HPDE6-E6E7 (cell line): ENCODE results near the gene SLC16A13.
A peak's percentile ranks its signal among the peaks of the same experiment; 100 is the strongest.

Source experiments
- DNase-seq: peaks from one replicate; pipeline ENCODE4 v3.0.0; 2011; ENCODE audit warnings: missing footprints; ENCODE audit errors: extremely low spot score

SLC16A13 gene

GRCh38 chr17:7014261-7014994, 21.4 kb upstream of the SLC16A13 start:
- DNase-seq: peak; percentile 90

GRCh38 chr17:7014995-7015958, 20.5 kb upstream of the SLC16A13 start:
- no peak for DNase-seq

DNA sequence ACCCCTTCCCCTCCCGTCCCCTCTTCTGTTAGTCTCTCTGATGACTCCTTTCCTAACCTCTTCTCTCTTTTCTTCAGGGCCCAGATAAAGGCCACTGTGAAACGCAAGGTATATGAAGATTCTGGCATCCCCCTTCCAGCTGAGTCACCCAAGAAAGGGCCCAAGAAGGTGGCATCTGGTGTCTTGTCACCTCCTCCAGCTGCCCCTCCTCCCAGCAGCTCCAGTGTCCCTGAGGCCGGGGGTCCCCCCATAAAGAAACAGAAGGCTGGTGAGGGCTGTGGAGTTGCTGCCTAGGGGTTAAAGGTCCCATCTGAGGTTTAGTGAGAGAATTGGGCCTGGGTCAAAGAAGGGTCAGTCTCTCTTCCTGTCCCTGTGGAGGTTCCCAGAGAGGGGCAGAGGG, 19.4 kb upstream of the SLC16A13 start:
- no peak for DNase-seq

GRCh38 chr17:7016886-7017826, 18.7 kb upstream of the SLC16A13 start:
- DNase-seq: no peak

DNA sequence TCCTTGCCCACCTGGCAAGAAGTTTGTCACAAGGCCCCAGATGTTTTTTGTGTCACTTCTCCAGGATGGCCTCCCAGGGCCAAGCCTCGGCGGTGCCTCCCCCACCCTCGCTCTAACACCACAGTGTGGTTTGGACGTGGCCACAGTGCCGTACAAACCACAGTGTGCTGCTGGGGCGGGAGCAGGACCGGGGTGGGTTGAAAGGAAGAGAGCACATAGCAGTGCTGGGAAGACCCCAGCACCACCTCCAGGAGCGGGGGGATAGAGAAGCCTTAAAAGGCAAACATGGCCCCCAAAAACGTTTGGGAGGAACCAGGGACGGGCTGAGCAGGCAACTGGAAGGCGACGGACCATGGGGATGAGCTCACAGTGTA, 18.0 kb upstream of the SLC16A13 start:
- no peak for DNase-seq

DNA sequence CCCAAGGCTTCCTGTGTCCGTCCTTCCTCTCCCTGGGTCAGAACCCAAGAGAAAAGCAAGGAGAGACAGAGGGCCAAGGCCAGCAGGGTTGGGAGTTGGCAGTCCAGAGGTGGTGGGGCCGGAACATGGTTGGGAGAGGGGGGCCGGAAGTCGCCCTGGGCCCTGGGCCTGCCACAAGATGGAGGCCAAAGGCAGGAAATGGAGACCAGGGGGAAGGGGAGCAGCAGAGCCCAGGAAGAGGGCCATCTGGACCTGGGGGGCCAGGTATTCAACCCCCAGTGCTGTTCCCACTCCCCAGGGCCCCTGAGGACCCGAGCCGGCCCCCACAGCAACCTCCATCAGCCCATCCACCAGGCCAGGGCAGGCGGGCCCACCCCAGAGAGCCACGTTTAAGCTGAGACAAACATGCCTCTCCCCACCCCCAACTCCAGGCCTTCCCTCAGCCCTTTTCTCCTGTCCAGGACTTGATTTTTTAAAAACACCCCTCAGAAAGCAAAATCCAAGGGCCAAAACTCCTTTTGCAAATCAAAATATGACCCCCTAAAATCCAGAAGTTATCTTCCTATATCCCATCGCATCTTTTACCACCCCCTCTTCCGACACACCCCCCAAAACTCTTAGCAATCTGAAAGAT, 17.4 kb upstream of the SLC16A13 start:
- no peak for DNase-seq

GRCh38 chr17:7019367-7019766, 16.4 kb upstream of the SLC16A13 start:
- no peak for DNase-seq

GRCh38 chr17:7019839-7020519, 15.8 kb upstream of the SLC16A13 start:
- no peak for DNase-seq

DNA sequence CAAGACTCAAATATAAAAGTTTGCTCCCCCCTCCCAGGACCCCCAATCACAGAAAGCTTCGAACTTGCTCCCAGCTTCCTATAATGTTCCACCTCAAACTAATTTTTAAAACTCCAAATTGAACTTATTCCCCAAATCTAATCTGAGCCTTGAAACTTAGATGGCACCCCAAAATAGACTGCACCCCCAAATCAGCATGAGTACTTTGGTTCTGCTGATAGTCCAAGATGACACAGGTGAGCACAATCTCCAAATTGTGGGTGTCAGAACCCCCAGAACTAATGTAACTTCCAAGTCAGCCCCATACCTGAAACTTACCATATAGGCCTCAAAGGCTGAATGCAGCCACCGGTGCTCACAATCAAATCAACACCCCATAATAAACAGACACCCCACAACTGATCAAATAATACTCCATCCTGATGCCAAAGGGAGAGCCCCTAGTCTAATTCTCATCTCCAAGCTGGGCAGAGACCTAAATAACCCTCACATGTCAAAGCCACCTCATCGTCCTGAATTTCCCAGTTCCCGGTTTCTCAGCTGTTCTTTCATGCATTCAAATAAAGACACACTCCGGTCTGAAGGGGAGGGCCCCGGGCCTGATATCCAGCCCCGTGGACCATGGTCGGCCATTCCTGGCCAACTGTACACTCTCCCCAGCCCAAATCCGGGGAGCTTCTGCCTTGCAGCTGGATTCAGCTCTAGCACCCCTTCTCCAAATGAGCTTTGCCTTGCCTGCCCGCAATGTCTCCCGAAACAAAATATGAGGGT, 14.7 kb upstream of the SLC16A13 start:
- no peak for DNase-seq

- DNase-seq: peak; percentile 76
These were observed 13.6 kb upstream of the SLC16A13 start for GRCh38 chr17:7021993-7022778.

DNA sequence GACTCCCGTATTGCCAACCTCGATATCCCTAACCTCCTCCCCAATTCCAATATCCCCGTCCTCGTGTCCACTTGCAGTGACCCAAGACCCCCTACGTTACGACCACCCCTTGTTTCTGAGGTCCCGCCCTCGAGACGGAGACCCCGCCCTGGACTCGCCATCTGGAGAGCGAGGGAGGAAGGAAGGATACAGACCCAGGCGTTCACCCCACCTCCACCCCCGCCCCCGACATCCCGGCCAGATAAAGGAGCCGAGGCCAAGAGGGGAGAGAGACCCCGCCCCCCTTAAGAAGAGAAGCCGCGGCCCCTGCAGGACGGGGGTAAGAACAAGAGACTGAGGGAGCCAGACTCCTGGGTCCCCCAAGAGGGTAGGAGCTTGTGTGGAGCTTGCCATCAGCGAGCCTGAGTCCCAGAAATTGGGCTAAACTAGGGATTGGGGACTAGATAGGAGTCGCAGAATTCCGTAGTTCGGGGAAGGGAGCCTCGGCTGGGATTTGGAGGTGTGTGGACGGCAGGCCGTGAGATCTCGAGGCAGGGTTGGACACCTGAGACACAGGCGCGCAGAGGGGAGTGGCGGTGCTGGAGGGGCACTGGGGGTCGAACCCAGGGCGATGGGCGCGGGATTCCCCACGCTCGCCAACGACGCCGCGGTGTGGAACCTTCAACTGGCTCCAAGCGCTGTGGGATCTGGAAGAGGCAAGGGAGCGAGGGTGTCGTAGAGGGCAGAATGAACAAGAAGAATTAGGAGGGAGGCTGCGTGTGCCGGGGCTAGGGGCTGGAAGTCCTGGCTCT, 12.8 kb upstream of the SLC16A13 start, which contains the start of gene BCL6B:
Gene BCL6B, plus strand, starts transcription at position 270 of the 791 bp plus-strand sequence. CDS start 622 bp downstream, outside the sequence.
- no peak for DNase-seq

- no peak for DNase-seq
These were observed 12.0 kb upstream of the SLC16A13 start for GRCh38 chr17:7023576-7024401.

DNA sequence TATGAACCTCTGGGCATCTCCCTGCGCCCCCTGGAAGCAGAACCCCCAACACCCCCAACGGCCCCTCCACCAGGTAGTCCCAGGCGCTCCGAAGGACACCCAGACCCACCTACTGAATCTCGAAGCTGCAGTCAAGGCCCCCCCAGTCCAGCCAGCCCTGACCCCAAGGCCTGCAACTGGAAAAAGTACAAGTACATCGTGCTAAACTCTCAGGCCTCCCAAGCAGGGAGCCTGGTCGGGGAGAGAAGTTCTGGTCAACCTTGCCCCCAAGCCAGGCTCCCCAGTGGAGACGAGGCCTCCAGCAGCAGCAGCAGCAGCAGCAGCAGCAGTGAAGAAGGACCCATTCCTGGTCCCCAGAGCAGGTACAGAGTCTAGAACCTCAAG, 11.4 kb upstream of the SLC16A13 start:
- DNase-seq: no peak

DNA sequence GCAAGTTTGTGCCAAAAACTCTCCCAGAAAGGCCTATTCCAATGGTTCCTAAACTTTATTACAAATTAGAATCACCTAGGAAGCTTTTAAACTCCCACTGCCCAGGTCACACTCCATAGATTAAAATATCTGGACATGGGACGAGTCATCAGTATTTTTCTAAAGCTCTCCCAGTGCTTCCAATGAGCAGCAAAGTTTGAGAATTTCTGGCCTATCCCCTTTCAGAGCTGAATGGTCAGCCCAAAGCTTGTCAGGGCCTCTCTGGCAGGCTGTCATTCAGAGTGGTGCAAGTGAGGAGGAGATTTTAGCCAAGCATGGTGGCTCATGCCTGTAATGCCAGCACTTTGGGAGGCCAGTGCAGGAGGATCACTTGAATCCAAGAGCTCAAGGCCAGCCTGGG, 10.6 kb upstream of the SLC16A13 start:
- no peak for DNase-seq

GRCh38 chr17:7026471-7027115, 9.2 kb upstream of the SLC16A13 start:
- DNase-seq: no peak

DNA sequence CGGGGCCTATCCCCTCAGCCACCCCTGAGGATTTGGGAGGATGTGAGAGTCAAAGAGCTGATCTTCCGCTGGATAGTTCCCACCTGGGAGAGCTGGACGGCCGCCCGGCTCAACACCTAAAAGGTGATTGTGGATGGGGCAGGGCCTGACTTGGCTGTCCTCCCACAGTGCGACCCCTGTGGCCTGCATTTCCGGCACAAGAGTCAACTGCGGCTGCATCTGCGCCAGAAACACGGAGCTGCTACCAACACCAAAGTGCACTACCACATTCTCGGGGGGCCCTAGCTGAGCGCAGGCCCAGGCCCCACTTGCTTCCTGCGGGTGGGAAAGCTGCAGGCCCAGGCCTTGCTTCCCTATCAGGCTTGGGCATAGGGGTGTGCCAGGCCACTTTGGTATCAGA, 8.5 kb upstream of the SLC16A13 start:
- no peak for DNase-seq

- no peak for DNase-seq
These were observed 6.7 kb upstream of the SLC16A13 start for GRCh38 chr17:7029096-7029495.
